Left renal pelvis (tissue), 4 donors: ENCODE results near the gene MSH4. TPM values are rescaled to one million over a fixed set of nuclear protein-coding genes. Genes with fewer than 3 reads are reported as not detected.
"Not testable (repeated sequence)": the region's sequence is repeated elsewhere in the genome, so short reads cannot be mapped to it uniquely, and the experiment has no call there.

ENCODE experiments used
- DNase-seq, 4 donors: peaks; one replicate each; pipeline ENCODE4 v3.0.0-alpha.2; 2013; ENCODE audit warnings: low read depth in 4 of 4, low spot score in 3 of 4
- polyA plus RNA-seq, 4 donors: library from polyadenylated mRNA; unstranded; fragments of 120-200 nt; gene quantifications; one replicate each; pipeline ENCODE4 v1.2.1, GENCODE V29; 2013; ENCODE audit not compliant: insufficient read length in 4 of 4

The MSH4 gene
- polyA plus RNA-seq, 4 donors: 0.20 to 0.39 (median 0.36) TPM

DNA sequence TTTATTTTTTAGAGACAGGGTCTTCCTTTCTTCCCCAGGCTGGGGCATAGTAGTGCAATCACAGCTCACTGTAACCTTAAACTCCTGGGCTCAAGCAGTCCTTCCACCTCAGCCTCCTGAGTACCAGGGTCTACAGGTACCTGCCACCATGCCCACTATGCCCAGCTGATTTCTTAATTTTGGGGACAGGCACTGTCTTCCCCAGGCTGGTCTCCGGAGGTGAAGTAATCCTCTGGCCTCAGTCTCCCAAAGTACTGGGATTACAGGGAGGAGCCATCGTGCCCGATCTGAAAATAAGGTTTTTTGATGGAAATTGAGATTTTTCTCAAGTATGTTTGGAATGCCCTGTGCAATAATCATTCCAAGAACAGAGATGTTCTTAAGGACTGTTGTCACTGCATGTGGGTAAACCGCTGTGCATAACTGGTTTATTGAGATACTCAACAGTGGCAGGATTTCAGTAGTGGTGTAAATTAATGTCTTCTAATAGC is 934 bp upstream of the MSH4 start:
- no peak for DNase-seq

DNA sequence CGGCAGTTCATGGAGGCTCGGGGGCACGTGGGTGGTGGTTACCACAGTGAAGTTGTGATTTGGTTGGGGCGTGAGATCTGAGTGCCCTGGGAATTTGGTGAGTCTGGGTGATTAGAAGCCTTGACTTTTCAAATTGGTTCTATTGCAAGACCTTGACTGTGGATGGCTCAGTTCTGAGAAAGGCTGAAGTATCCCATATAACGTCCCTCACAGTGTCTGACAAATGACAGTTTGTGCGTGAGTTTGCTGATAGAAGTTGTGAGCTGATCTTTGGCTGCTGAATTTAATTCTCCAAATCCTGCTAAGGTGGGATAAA is 549 bp downstream of the MSH4 start:
- no peak for DNase-seq

DNA sequence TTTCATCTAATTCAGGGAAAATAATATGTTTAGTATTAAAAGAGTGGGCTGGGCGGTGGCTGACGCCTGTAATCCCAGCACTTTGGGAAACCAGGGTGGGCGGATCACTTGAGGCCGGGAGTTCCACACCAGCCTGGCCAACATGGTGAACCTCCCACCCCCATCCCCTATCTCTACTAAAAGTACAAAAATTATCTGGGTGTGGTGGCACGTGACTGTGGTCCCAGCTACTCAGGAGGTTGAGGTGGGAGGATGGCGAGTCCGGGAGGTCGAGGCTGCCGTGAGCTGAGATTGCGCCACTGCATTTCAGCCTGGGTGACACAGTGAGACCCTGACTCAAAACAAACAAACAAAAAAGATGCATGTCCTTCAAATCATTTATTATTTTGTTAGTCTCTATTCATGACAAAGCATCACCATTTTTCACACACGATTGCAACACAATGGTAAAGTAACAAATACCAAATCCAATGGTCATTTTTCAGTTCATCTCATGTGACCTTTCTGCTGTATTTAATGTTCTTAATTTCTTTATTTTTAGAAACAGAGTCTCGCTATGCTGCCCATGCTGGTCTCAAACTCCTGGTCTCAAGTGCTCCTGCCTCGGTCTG is 1.0 kb downstream of the MSH4 start:
- no peak for DNase-seq

DNA sequence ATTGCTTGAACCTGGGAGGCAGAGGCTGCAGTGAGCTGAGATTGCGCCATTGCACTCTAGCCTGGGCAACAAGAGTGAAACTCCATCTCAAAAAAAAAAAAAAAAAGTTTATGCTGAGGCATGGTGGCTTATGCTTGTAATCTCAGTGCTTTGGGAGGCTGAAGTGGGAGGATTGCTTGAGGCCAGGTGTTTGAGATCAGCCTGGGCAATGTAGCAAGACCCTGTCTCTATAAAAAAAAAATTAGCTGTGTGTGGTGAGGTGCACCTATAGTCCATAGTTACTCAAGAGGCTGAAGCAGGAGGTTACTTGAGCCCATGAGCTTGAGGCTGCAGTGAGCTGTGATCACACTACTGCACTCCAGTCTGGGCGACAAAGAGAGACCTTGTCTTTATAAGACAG is 4.8 kb downstream of the MSH4 start:
- DNase-seq: not testable (repeated sequence)

DNA sequence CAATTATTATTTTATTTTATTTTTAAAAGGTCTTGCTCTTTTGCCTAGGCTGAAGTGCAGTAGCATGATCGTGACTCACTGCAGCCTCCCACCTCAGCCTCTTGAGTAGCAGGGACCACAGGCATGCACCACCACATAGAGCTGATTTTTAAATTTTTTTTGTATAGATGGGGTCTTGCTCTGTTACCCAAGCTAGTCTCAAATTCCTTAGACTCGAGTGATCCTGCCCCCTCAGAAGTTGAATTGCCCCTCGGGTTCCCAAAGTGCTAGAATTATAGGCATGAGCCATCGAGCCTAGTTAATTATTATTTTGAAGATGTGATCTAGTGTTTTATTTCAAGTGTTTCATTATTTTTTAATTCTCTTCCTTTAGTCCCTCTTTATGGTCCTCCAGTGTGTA is 12.2 kb downstream of the MSH4 start:
- DNase-seq: no peak

DNA sequence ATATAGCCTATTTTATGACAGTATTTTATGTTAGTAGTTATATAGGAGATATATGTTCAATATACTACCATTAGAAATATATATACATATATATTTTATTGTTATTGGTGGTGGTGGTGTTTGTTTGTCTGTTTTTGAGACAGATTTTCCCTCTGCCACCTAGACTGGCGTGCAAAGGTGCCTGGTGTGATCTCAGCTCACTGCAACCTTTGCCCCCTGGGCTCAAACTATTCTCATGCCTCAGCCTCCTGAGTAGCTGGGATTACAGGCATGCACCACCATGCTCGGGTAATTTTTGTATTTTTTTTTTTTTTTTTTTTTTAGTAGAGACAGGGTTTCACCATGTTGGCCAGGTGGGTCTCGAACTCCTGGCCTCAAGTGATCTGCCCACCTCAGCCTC is 13.4 kb downstream of the MSH4 start:
- DNase-seq: not testable (repeated sequence)

DNA sequence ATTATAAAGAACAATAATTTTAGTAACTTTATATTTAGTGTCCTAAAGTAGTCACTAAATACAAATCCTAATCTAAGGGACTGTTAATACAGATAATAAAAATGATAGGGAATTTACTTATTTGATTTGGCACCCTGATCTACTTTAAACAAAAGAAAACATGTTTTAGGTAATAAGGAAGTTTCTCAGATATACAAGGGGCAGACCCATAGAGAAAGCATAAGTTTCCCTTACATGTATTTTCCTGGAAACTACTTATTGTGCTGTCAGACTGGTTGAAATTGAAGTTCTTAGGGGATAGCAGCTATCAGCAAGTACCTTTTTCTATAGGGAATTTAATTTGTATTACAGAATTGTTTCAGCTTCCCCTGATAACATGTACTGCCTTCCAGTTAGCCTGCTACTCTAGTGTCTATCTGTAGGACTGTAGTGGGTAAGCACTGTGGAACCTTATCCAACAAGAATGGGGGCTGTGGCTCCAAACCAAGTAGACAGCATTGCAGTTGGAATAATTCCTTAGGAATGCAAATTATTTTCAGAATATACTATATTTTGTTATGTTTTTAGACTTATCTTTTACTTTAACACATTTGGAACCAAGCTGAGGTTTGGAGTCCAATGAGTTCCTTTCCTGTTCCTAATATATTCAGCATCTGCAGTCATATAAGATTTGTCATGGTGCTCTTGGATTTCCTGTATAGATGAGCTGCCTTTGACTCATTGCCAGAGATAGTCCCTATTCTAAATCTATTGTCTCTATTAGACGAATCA is 14.7 kb downstream of the MSH4 start:
- no peak for DNase-seq

DNA sequence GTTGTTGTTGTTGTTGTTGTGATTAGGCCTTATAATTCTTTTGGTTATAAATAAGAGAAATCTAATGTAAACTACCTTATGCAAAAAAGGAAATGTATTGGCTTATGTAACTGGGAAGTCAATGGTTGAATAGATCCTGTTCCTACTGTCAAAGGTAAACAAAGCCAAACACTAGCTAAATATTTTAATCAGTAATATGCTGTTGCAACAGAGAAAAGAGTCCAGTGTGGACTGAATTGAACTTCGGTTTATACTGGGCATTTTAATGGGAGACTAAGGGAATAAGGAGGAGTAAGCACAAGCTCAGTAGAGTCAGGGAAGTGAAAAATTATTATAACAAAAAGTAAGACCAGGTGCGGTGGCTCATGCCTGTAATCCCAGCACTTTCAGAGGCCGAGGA is 15.4 kb downstream of the MSH4 start:
- no peak for DNase-seq

DNA sequence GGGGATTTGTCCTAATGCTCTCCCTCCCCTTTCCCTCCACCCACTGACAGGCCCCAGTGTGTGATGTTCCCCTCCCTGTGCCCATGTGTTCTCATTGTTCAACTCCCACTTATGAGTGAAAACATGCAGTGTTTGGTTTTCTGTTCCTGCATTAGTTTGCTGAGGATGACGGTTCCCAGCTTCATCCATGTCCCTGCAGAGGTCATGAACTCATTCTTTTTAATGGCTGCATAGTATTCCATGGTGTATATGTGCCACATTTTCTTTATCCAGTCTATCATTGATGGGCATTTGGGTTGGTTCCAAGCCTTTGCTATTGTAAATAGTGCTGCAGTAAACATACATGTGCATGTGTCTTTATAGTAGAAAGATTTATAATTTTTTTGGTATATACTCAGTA is 26.9 kb downstream of the MSH4 start:
- not testable (repeated sequence) for DNase-seq

DNA sequence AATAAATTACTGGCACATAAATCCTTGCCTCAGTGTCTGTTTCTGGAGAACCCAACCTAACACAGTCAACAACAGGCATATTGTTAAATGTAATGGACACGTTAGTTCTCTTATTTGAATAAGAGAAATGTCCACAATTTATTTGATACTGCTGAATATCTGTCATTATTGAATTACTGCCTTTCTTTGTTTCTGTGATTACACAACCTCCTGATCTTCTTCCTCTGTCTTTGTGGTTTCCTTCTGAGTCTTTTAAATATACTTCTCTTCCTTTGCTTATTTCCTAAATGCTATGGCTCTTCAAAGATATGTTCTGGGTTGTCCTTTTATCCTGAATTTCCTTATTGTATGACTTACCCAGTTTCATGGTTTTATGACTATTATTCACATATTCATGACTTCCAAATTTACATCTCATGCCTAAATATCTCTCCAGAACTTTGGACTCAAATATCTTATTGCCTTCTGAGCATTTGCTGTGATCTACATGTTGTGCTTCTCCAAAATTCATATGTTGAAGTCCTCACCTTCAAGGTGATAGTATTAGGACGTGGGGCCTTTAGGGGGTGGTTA is 39.9 kb downstream of the MSH4 start:
- DNase-seq: no peak

DNA sequence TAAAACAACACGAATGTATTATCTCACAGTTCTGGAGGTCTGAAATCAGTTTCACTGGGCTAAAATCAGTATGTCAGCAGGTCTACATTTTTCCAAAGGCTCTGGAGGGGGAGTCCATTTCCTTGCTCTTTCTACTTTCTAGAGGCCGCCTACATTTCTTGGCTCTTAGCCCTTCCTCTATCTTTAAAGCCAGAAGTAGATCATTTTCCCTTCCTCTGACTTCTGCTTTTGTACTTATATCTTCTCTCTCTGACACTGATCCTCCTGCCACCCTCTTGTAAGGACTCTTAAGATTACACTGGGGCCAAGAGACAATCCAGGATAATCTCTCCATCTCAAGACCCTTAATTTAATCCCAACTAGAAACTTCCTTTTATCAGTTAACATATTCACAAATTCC is 41.4 kb downstream of the MSH4 start:
- DNase-seq: no peak

DNA sequence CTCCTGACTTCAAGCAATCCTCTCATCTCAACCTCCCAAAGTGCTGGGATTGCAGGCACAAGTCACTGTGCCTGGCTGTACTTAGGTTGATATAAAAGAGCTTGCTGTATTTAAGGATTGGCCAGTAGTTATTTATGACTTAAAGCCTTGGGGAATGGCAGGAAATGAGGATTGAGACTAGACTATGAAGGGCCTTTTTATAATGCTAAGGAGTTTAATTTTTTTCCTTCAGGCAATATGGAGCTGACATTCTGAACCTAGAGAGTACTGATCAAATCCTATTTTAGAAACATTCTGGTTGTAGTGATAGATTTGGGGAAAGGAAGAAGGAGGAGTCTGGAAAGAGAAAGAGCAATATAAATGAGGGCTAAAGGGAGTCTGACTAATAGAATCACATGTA is 44.7 kb downstream of the MSH4 start:
- DNase-seq: no peak

DNA sequence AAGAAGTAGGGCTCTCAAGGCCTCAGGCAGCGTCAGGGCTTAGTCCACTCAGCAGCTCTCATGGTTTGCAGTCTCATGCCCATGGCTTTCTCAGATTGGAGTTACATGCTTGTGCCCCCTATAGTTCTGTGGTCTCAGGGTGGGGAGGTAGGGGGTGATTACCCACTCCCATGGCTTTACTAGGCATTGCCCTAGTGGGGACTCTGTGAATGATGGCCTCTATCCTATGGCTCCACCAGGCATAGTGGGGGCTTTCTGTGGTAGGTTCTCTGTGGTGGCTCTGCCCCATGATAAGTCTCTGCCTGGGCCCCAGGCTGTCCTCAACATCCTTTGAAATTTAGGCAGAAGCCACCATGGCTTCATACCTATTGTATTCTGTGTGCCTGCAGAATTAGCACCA is 48.9 kb downstream of the MSH4 start:
- no peak for DNase-seq

DNA sequence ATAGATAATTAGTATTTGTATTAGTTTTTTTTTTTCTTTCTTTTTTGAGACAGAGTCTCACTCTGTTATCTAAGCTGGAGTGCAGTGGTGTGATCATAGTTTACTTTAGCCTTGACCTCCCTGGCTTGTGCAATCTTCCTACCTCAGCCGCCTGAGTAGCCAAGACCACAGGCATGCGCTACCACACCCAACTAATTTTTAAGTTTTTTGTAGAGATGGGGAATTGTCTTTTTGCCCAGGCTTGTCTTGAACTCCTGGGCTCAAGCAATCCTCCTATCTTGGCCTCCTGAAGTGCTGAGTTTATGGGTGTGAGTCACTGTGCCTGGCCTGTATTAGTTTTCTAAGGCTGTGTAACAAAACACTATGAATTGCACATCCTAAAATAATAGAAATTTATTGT is 58.3 kb downstream of the MSH4 start:
- no peak for DNase-seq

DNA sequence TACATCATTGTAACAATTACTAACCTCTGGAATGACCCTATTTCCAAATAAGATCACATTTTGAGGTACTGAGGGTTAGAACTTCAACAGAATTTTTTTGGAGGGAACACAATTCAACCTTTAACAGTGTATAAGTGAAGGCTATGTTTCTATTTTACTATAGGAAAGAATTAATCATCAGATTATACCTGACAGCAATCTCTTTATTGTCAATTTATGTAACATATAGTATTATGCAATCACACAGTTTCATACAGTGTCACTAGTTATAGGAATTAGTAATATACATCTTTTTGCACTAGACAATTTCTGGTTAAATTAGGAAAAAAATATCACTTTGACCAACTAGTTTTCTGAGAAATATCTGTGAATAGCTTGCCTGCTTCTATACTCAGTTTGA is 59.1 kb downstream of the MSH4 start:
- DNase-seq: no peak

DNA sequence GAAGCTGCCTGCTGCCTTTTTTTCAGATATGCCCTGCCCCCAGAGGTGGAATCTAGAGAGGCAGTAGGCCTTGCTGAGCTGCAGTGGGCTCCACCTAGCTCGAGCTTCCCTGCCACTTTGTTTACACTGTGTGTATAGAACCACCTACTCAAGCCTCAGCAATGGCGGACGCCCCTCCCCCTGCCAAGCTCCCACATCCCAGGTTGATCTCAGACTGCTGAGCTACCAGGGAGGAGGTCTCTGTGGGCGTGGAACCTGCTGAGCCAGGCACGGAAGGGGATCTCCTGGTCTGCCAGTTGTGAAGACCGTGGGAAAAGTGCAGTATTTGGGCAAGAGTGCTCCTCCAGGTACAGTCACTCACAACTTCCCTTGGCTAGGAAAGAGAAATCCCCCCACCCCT is 65.1 kb downstream of the MSH4 start:
- DNase-seq: no peak

DNA sequence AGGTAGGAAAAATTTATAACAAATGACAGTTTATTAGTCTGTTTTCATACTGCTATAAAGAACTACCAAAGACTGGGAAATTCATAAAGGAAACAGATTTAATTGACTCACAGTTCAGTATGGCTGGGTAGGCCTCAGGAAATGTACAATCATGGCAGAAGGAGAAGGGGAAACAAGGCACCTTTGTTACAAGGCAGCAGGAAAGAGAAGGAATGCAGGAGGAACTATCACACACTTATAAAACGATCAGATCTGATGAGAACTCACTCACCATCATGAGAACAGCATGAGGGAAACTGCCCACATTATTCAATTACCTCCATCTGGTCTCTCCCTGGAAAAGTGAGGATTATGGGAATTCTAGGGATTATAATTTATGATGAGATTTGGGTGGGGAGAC is 74.3 kb downstream of the MSH4 start:
- DNase-seq: no peak

DNA sequence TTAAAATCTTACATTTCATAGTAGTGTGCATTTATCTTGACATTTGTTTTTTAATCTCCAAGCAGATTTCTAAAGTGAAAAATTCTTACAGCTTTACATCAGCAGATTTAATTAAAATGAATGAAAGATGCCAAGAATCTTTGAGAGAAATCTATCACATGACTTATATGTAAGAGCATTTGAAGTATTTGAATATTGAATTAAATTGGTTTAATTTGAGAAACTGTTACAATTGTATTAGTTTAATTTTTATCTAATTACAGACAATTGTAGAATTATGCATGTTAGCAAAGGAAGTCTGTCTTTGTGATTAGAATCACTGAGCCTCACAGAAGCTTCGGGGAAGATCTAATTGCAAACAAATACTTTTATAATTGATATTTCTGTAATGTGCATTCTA is 83.3 kb downstream of the MSH4 start:
- no peak for DNase-seq

DNA sequence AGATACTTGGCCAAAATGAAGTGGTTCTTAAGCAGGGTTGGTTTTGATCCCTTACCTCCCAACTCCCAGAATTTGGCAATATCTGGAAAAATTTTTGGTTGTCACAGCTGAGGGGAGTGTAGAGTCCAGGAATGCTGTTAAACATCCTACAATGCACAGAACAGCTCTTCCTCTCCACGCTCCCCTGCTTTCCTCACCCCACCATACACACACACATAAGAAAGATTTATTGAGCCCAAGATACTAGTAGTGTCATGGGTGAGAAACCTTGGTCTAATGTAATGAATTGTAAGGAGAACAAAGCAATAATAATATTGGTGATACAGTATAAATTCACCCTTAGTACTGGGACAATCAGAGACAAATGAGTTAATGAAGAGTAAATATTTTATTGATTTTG is 87.8 kb downstream of the MSH4 start:
- DNase-seq: no peak

DNA sequence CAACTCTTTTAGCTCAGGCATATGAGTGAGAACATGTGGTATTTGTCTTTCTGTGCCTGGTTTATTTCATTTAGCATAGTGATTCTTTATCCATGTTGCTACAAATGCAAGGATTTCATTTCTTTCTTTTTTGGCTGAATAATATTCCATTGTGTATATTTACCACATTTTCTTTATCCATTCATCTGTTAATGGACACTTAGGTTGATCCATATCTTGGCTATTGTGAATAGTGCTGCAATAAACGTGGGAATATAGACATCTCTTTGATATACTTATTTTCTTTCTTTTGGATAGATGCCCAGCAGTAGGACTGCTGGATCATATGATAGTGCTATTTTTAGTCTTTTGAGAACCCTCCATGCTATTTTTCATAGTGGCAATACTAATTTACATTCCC is 104.7 kb downstream of the MSH4 start:
- no peak for DNase-seq

DNA sequence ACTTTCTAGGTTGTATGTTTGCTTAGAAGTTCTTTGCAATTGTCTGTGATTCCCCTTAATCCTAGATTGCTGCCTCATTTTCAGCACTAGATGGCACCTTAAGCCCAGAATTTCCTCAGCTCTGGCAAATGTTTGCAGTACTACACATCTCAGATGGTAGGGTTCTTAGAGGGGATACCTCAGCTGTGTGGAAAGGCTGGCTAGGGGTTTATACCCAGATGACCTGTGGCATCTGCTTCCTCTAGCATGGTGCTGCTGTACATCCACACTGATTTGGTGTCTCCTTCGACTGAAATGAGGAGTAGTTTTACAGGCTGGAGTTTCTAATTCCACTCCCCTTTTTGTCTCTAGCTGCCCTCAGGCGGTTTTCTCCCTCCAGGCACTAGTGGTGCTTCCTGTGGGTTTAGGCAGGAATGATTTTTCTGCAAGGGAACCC is 112.1 kb downstream of the MSH4 start:
- DNase-seq: peak in 3 of 4 donors; percentile 12 to 20 (median 17)

DNA sequence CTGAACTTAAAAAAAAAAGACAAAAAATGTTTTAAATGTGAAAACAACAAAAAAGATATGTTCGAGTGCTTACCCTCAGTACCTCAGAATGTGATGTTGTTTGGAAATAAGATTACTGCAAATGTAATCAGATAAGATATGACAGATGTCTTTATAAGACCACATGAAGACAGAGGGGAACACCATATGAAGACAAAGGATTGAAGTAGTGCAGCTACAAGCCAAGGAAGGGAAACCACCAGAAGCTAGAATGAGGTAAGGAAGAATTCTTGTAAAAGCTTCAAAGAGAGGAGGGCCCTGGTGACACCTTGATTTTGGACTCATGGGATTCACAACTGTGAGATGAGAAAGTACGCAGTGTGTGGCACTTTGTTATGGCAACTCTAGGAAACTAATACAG is 120.2 kb downstream of the MSH4 start:
- DNase-seq: no peak
